ENCODE measurements around the gene ARRDC4.

DNA sequence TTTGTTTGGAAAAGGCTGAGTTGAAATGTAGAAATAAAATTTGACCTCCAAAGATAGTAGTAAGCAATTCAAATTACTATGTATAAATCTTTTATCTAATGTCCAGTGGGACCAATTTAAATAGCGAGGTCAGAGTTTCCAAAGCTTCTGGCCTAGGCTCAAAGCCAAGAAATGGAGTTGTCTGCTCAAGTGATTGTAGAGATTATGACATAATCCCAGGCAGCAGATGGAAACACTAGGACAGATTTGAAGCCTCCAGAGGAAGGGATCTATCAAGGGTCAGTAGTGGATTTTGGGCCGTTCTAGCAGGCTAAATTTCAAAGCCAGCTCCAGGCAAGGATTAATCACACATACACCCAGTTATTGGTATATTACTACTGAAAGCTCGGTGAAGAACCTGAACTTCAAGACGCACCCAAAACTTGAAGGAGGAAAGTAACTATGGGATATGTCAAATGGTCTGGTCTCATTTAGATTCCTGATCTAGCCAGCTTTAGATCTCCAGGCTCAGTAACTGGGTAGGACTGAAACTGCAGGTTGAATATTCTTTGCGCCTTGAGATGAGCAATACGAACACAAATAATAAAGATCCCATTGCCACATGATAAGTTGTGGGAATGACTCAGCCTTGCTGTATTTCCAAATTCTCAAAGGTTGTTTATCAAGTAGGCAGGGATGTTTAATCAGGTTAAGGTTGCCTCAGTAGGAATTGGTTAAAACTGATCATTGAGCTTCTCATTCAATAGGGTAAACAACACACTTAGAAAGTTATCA lies 30.9 kb upstream of the ARRDC4 start:
- TF ChIP-seq EZH2phosphoT487 (IDR thresholded peaks at IDR 0.05; ENCODE audit: borderline replicate concordance, low read length) (no peak), EZH2 (IDR thresholded peaks at IDR 0.05; ENCODE audit: low read length, unreplicated experiment) (no peak)
- TF ChIP-seq, protein P1, sequence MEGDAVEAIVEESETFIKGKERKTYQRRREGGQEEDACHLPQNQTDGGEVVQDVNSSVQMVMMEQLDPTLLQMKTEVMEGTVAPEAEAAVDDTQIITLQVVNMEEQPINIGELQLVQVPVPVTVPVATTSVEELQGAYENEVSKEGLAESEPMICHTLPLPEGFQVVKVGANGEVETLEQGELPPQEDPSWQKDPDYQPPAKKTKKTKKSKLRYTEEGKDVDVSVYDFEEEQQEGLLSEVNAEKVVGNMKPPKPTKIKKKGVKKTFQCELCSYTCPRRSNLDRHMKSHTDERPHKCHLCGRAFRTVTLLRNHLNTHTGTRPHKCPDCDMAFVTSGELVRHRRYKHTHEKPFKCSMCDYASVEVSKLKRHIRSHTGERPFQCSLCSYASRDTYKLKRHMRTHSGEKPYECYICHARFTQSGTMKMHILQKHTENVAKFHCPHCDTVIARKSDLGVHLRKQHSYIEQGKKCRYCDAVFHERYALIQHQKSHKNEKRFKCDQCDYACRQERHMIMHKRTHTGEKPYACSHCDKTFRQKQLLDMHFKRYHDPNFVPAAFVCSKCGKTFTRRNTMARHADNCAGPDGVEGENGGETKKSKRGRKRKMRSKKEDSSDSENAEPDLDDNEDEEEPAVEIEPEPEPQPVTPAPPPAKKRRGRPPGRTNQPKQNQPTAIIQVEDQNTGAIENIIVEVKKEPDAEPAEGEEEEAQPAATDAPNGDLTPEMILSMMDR (conservative IDR thresholded peaks at IDR 0.05; ENCODE audit: low read depth, low read length): no peak
